B cell (primary cell): ENCODE data around the gene TMEM134. TPM values are rescaled to one million over a fixed set of nuclear protein-coding genes. Genes with fewer than 3 reads are reported as not detected.
A peak's percentile ranks its signal among the peaks of the same experiment; 100 is the strongest.

Experiments
- ATAC-seq: fragments of 200-7000 bp; cut with Tn5 transposase; one replicate; pipeline ENCODE4 v1.10.0; 2021; ENCODE audit warnings: low read depth, mild to moderate bottlenecking, moderate number of reproducible peaks, moderate library complexity
- CTCF ChIA-PET: fragments of 350-600 bp; sonication (Branson Sonifier 250); formaldehyde crosslinking; loops from one replicate; lab custom pipeline; 2021; ENCODE audit warnings: antibody characterized with exemption, inconsistent platforms; lab: Charles Lee
- POLR2A ChIA-PET: fragments of 350-600 bp; sonication (Branson Sonifier 250); formaldehyde crosslinking; loops from one replicate; lab custom pipeline; 2021; ENCODE audit warnings: antibody characterized with exemption; lab: Charles Lee
- DNase-seq: peaks from one replicate; pipeline ENCODE4 v3.0.0; 2013
- H2AFZ ChIP-seq: 2 replicates; pipeline ENCODE4 v1.6.1; 2012; ENCODE audit warnings: mild to moderate bottlenecking, low read depth, low read length; ENCODE audit not compliant: insufficient read depth, poor library complexity, severe bottlenecking
- H3K27ac ChIP-seq, 2 donors: 1 replicate in 1 of 2; 2 replicates in 1 of 2; pipeline ENCODE4 v1.5.1; 2012 to 2013; ENCODE audit warnings: low read length in 2 of 2, mild to moderate bottlenecking in 2 of 2, moderate library complexity in 1 of 2
- H3K27me3 ChIP-seq, 4 experiments: fragments of 200-600 bp in 1 of 4; sonication (generic) in 1 of 4; replicated peaks in 1 of 4; 1 replicate in 2 of 4; 2 replicates in 2 of 4; pipeline versions ENCODE4 v1.6.1 to v1.7.0; 2013 to 2016; ENCODE audit warnings: low read length in 3 of 4, mild to moderate bottlenecking in 2 of 4, mixed read lengths in 1 of 4, moderate library complexity in 1 of 4; ENCODE audit not compliant: insufficient read depth in 4 of 4, control insufficient read depth in 3 of 4; ENCODE audit errors: control extremely low read depth in 1 of 4
- H3K36me3 ChIP-seq, 2 experiments: replicated peaks in 1 of 2; 1 replicate in 1 of 2; 2 replicates in 1 of 2; pipeline versions ENCODE4 v1.6.1 to v1.7.1; 2013; ENCODE audit warnings: low read length in 1 of 2; ENCODE audit not compliant: insufficient read depth in 2 of 2, control insufficient read depth in 1 of 2; ENCODE audit errors: control extremely low read depth in 1 of 2, extremely low read depth in 1 of 2
- H3K4me1 ChIP-seq, 2 donors: fragments of 200-600 bp in 1 of 2; sonication (generic) in 1 of 2; 1 replicate in 1 of 2; 2 replicates in 1 of 2; pipeline versions ENCODE4 v1.5.1 to v1.6.1; 2013 to 2017; ENCODE audit warnings: low read length in 2 of 2; ENCODE audit not compliant: control insufficient read depth in 2 of 2, insufficient read depth in 2 of 2
- H3K4me2 ChIP-seq: replicated peaks from 2 replicates; pipeline ENCODE3; 2012; ENCODE audit warnings: mild to moderate bottlenecking, low read depth, low read length; ENCODE audit not compliant: poor library complexity, severe bottlenecking
- H3K4me3 ChIP-seq, 5 experiments: fragments of 200-600 bp in 1 of 5; sonication (generic) in 1 of 5; 1 replicate in 3 of 5; 2 replicates in 2 of 5; pipeline versions ENCODE4 v1.5.1 to v1.7.0; 2011 to 2016; ENCODE audit warnings: low read length in 4 of 5, mild to moderate bottlenecking in 4 of 5, low read depth in 2 of 5, control low read depth in 1 of 5, moderate library complexity in 1 of 5; ENCODE audit not compliant: insufficient read depth in 1 of 5; ENCODE audit errors: control extremely low read depth in 1 of 5, extremely low read depth in 1 of 5
- H3K79me2 ChIP-seq: fragments of 200-600 bp; sonication (generic); one replicate; pipeline ENCODE4 v1.6.0; 2016; ENCODE audit warnings: low read length; ENCODE audit not compliant: control insufficient read depth, insufficient read depth
- H3K9ac ChIP-seq: fragments of 200-600 bp; sonication (generic); 2 replicates; pipeline ENCODE4 v1.6.1; 2017; ENCODE audit warnings: mild to moderate bottlenecking, low read length, moderate library complexity
- H3K9me3 ChIP-seq, 3 donors: one replicate each; pipeline versions ENCODE4 v1.6.1 to v1.7.1; 2013; ENCODE audit warnings: low read length in 2 of 3; ENCODE audit not compliant: control insufficient read depth in 2 of 3, insufficient read depth in 1 of 3; ENCODE audit errors: control extremely low read depth in 1 of 3
- H4K20me1 ChIP-seq: 2 replicates; pipeline ENCODE4 v1.6.0; 2012; ENCODE audit warnings: mild to moderate bottlenecking, low read length; ENCODE audit not compliant: insufficient read depth, control insufficient read depth, poor library complexity, severe bottlenecking
- H3K27ac Mint-ChIP-seq: one replicate; pipeline ENCODE4 v1.8.0; 2021; ENCODE audit warnings: mixed read lengths
- H3K27me3 Mint-ChIP-seq: one replicate; pipeline ENCODE4 v1.8.0; 2021; ENCODE audit warnings: mixed read lengths
- H3K4me1 Mint-ChIP-seq: one replicate; pipeline ENCODE4 v1.8.0; 2021; ENCODE audit warnings: mixed read lengths
- H3K4me3 Mint-ChIP-seq: one replicate; pipeline ENCODE4 v1.8.0; 2021; ENCODE audit warnings: mixed read lengths
- H3K9me3 Mint-ChIP-seq: one replicate; pipeline ENCODE4 v1.8.0; 2022; ENCODE audit warnings: mixed read lengths; ENCODE audit not compliant: insufficient read depth
- CTCF ChIP-seq: fragments of 200-600 bp; IDR thresholded peaks from one replicate; pipeline ENCODE4 v1.8.0; 2022; ENCODE audit warnings: antibody characterized with exemption, mild to moderate bottlenecking
- EZH2 ChIP-seq: IDR thresholded peaks from 2 replicates; pipeline ENCODE4 v1.6.1; 2012; ENCODE audit warnings: borderline replicate concordance, low read depth, mild to moderate bottlenecking, moderate library complexity, low read length; ENCODE audit not compliant: insufficient read depth, poor library complexity, severe bottlenecking
- WGBS: methylation state at CpG from one replicate; pipeline ENCODE4 v1.1.5; 2013; ENCODE audit warnings: missing lambda C conversion rate; ENCODE audit not compliant: insufficient coverage; 5-methylcytosine and 5-hydroxymethylcytosine counted together
- intact Hi-C: fragments of 100-400 bp; cut with micrococcal nuclease; formaldehyde crosslinking; loops from one replicate; pipeline ENCODE4 v1.10.0; 2022
- polyA plus RNA-seq: library from polyadenylated mRNA; depleted of rRNA; stranded (reverse); fragments of >200 nt; gene quantifications from 2 replicates; pipeline ENCODE4 v1.2.3, GENCODE V29; 2012
- total RNA-seq, 2 donors: library from RNA; stranded (reverse); fragments of 120-200 nt in 1 of 2; gene quantifications; 1 replicate in 1 of 2; 2 replicates in 1 of 2; pipeline versions ENCODE4 v1.2.3 to v1.2.4, GENCODE V29; 2013 to 2022

TMEM134 gene
- total and polyA plus RNA-seq, 2 donors (not counting 1 experiment from before 2014, with no cell fraction given), result 167 to 197 TPM

DNA sequence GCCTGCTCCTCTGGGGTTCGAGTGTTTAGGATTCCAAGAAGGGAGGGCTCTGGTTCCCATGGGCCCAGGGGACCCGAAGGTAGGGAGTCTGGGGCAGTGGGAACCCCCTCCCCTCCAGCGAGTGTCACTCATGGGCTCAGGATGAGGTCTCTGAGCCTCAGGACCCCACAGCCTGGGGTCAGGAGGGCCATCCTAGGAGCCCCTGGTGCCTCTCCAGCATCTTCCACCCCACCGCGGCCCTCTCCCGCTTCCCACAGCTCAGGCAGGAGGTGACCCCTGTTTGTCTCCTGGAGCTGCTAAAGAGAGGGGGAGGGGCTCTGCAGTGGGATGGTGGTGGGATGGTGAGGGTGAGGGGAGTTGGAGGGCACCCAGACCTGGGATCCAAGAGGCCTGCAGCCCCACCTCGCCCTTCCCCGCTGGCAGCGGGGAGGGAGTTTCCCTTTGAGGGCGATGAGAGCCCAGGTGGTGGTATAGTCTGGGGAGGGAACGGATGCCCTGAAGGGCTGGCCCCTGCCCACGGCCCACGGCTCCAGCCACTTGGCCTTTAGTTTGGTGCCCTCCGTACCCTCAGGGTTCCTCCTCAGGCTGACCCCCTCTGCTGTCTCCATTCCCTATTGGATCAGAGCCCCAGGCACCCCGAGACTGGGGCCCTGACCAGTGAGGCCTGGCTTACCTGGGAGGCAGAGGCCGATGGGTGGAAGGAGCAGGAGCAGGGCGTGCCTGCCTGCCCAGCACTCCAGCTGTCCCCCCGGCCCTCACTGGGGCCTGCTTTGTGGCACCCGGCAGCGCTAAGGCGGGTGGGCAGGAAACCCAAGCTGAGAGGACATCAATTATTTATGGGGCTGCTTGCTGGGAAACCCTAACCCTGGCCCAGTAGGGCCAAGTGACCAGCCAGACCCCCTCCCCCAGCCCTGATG lies 15.0 kb downstream of the TMEM134 start:
- Histone ChIP-seq H3K27ac (no peak overlapping the region), H3K9me3 (no peaks in the 10 kb centered on the region), H4K20me1 (no peaks in the 10 kb centered on the region), H3K4me2 (peak overlapping the region; percentile 25), H3K4me3 (no peak overlapping the region), H3K27me3 (no peaks in the 10 kb centered on the region), H2AFZ (no peak overlapping the region), H3K4me1 (peaks cover 55 to 89% of the 10 kb centered on the region in 2 donors), H3K36me3 (no peaks in the 10 kb centered on the region), H3K9ac (no peak overlapping the region), H3K79me2 (peaks cover 73% of the 10 kb centered on the region)
- ATAC-seq (peak; percentile 14), DNase-seq (no peak)
- H3K9me3 Mint-ChIP-seq, result no peaks in the 10 kb centered on the region
- 77% methylated on average over 12 of the region's 21 CpGs for WGBS
- intact Hi-C loops, result no loop called here
- ChIA-PET POLR2A (interaction anchor here (1.0 to 2.4 kb wide), 3 partner anchors 11 to 17 kb away, joined by 3 to 7 read pairs (median 3); partner anchors contain the start of gene PTPRCAP), CTCF (interaction anchor here (1.3 to 2.3 kb wide), 2 partner anchors 15 to 16 kb away, joined by 3 to 7 read pairs; partner anchors contain the start of genes PTPRCAP and TMEM134)
- H3K4me1 Mint-ChIP-seq, result peaks cover 43% of the 10 kb centered on the region
- TF ChIP-seq EZH2 (no peak), CTCF (no peak)
- no peak overlapping the region for H3K4me3 Mint-ChIP-seq
- no peaks in the 10 kb centered on the region for H3K27me3 Mint-ChIP-seq
- H3K27ac Mint-ChIP-seq, result no peak overlapping the region
